ENCODE measurements around the gene TBC1D12.

Gene TBC1D12

DNA sequence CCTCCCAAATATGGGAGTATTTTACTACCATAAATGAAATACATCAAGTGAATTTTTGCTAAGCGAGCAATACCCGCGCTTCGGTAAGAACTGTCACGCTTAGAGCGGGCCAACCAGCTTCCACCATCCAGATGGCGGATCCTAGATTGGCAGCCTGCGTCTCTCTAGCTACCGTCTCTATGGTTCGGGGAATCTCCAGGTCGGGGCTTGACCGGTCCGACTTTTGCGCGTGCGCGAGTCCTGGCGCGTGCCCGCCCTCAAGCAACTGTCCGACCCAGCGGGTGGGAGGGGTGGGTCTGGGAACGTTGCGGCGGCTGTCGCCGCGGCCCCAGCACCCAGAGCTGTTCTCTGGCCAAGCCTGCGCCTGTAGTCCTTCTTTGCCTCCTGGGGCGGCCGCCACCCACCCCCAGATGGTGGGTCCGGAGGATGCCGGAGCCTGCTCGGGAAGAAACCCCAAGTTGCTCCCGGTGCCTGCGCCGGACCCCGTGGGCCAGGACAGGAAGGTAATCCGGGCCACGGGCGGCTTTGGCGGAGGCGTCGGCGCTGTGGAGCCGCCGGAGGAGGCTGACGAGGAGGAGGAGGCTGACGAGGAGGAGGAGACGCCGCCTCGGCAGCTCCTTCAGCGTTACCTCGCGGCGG, at the start of gene TBC1D12:
Gene TBC1D12 (plus strand): TSS at position 338 of the 639 bp plus-strand sequence. CDS start 73 bp downstream, at position 411.
- H3K4me1 Mint-ChIP-seq, result peaks cover 5 to 7% of the 10 kb centered on the region in 2 donors
- DNase-seq, result peak; percentile 83
- peak within 1 kb of the TSS; percentile 73 for H3K27ac Mint-ChIP-seq
- peaks cover 37 to 46% of the 10 kb centered on the region in 2 donors for H3K27me3 Mint-ChIP-seq
- ATAC-seq (replicated peaks), result peak; percentile 78 to 81
- H3K9me3 Mint-ChIP-seq, result peaks cover 0 to 7% of the 10 kb centered on the region in 2 donors
- peak within 1 kb of the TSS; percentile 84 to 87 for H3K4me3 Mint-ChIP-seq
- H3K36me3 Mint-ChIP-seq, result peaks cover 0 to 4% of the 10 kb centered on the region in 2 donors

DNA sequence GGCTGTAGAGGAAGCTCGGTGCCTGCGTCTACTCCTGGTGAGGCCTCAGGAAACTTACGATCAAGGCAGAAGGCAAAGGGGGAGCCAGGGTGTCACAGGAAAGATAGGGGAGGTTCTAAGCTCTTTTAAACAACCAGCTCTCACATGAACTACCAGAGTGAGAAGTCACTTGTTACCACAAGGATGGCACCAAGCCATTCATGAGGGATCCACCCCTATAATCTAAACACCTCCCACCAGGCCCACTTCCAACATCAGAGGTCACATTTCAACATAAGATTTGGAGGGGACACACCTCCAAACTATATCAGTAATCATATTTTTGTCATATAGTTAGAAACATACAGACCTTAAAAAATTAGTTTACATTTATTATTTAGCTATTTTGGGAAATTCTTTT, 49.0 kb upstream of the TBC1D12 start:
- Mint-ChIP-seq H3K4me1 (peaks cover 3 to 6% of the 10 kb centered on the region in 2 donors), H3K27ac (no peak overlapping the region)

DNA sequence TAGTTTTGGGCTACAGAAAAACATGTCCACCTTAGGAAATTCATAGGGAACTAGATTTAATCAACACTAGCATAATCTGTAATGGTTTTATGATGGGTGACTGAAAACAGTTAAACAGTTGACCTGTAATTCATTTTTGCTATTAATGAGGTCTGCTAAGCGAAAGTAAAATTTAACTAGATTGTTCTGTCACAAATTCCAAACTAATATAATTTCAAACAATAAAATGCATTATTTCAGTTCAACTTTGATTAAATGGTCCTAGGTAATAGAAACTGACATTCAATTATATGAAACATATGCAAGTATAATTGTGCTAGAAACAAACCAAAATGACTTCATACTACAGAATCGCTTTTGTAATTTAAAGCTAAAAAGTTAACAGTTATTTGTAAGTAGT, 46.5 kb upstream of the TBC1D12 start:
- H3K27ac Mint-ChIP-seq, result no peak overlapping the region
- DNase-seq (no peak), ATAC-seq (replicated peaks) (no peak)
- H3K4me3 Mint-ChIP-seq, result no peak overlapping the region
- no peaks in the 10 kb centered on the region for H3K27me3 Mint-ChIP-seq
- no peaks in the 10 kb centered on the region for H3K9me3 Mint-ChIP-seq
- H3K36me3 Mint-ChIP-seq, result peaks cover 30 to 42% of the 10 kb centered on the region in 2 donors
- peaks cover 10 to 19% of the 10 kb centered on the region in 2 donors for H3K4me1 Mint-ChIP-seq

More for the DNA sequence above, 49.0 kb upstream of the TBC1D12 start:
- Mint-ChIP-seq H3K9me3 (no peaks in the 10 kb centered on the region), H3K4me3 (no peak overlapping the region), H3K36me3 (peaks cover 23 to 35% of the 10 kb centered on the region in 2 donors), H3K27me3 (no peaks in the 10 kb centered on the region)
- DNase-seq (no peak), ATAC-seq (replicated peaks) (no peak)

DNA sequence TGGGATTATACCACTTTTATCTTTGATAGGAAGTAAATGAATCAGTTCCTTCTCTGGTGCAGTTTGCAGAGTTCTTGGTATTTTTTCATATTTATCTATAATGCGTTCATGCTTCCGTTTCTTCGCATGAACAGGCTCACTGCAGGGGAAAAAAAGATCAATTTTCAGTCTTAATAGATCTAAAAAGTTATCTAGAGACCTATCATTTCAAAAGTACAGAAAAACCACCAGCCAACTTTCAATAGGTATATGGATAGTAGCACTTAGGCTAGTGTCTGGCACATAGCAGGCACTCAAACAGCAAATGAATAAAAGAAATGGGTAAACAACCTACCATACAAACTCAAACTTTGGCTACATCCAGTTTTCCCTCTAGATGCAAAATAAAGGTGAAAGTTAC, 45.1 kb upstream of the TBC1D12 start:
- Mint-ChIP-seq H3K27ac (no peak overlapping the region), H3K27me3 (no peaks in the 10 kb centered on the region), H3K36me3 (peaks cover 22 to 37% of the 10 kb centered on the region in 2 donors), H3K4me1 (peaks cover 13 to 31% of the 10 kb centered on the region in 2 donors), H3K4me3 (no peak overlapping the region), H3K9me3 (no peaks in the 10 kb centered on the region)
- ATAC-seq (replicated peaks), result no peak
- DNase-seq, result no peak

GRCh38 chr10:94358480-94358879, 43.9 kb upstream of the TBC1D12 start:
- H3K27ac Mint-ChIP-seq, result no peak overlapping the region

GRCh38 chr10:94361171-94361794, 41.1 kb upstream of the TBC1D12 start:
- DNase-seq, result no peak
- peaks cover 14 to 35% of the 10 kb centered on the region in 2 donors for H3K4me1 Mint-ChIP-seq
- peaks cover 0 to 3% of the 10 kb centered on the region in 2 donors for H3K9me3 Mint-ChIP-seq
- peaks cover 19 to 35% of the 10 kb centered on the region in 2 donors for H3K36me3 Mint-ChIP-seq
- H3K27me3 Mint-ChIP-seq, result peaks cover 15 to 16% of the 10 kb centered on the region in 2 donors
- H3K27ac Mint-ChIP-seq, result peak overlapping the region; percentile 97
- peak overlapping the region; percentile 91 to 95 for H3K4me3 Mint-ChIP-seq
- ATAC-seq (replicated peaks), result no peak

More at GRCh38 chr10:94358480-94358879, 43.9 kb upstream of the TBC1D12 start:
- DNase-seq (no peak), ATAC-seq (replicated peaks) (no peak)
- Mint-ChIP-seq H3K4me3 (no peak overlapping the region), H3K27me3 (no peaks in the 10 kb centered on the region), H3K36me3 (peaks cover 19 to 35% of the 10 kb centered on the region in 2 donors), H3K9me3 (no peaks in the 10 kb centered on the region), H3K4me1 (peaks cover 14 to 35% of the 10 kb centered on the region in 2 donors)

- Mint-ChIP-seq H3K4me1 (peaks cover 14 to 35% of the 10 kb centered on the region in 2 donors), H3K36me3 (peaks cover 16 to 31% of the 10 kb centered on the region in 2 donors), H3K27ac (peak within 1 kb of the TSS; percentile 97), H3K4me3 (peak within 1 kb of the TSS; percentile 91 to 95), H3K9me3 (peaks cover 0 to 3% of the 10 kb centered on the region in 2 donors), H3K27me3 (peaks cover 16 to 19% of the 10 kb centered on the region in 2 donors)
- ATAC-seq (replicated peaks) (peak; percentile 98), DNase-seq (peak; percentile 96)
Observed at GRCh38 chr10:94362360-94363250, 39.7 kb upstream of the TBC1D12 start, which contains the start of gene NOC3L. NOC3L (minus strand) TSS chr10:94362939; CDS start chr10:94362838, 101 bp downstream.

DNA sequence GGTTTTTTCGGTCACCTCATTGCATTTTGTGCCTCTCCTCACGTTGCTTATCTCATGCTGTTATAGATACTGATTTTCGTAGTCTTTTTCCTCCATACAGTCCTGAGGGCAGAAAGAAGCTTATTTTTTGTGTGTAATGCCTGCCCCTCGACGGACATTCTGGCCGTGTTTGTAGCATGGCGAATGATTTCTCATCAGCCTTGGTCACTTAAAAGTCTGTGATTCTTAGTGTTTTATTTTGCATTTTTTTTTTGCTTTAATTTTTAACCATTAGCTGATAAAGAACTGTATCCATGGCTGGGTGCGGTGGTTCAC, 39.1 kb upstream of the TBC1D12 start:
- Mint-ChIP-seq H3K4me1 (peaks cover 11 to 30% of the 10 kb centered on the region in 2 donors), H3K36me3 (peaks cover 16 to 27% of the 10 kb centered on the region in 2 donors), H3K9me3 (peaks cover 0 to 3% of the 10 kb centered on the region in 2 donors), H3K4me3 (peak overlapping the region; percentile 91 to 95), H3K27ac (peak overlapping the region; percentile 97), H3K27me3 (peaks cover 19 to 22% of the 10 kb centered on the region in 2 donors)
- ATAC-seq (replicated peaks) (peak; percentile 19 to 24), DNase-seq (no peak)

DNA sequence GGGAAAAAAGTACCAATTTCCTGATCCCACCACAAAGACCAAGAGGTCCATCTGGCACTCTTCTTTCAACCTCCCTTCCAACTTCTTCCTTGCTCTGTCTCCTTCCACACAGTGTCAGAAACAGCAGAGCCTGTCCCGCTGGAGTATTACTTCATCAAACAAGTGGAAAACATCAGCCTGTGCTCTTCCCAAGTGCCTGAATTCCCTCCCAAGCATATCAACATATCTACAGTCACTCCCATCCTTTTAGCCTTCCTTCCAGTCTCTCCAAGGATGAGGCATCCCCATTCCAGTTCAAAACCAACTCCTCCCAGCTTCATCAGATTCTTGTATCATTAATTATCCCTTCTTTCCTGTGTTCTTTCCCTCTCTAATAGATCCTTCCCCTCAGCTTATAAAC, 37.9 kb upstream of the TBC1D12 start:
- DNase-seq, result no peak
- H3K36me3 Mint-ChIP-seq, result peaks cover 10 to 16% of the 10 kb centered on the region in 2 donors
- no peak overlapping the region for H3K4me3 Mint-ChIP-seq
- peaks cover 21 to 22% of the 10 kb centered on the region in 2 donors for H3K27me3 Mint-ChIP-seq
- H3K4me1 Mint-ChIP-seq, result peaks cover 7 to 22% of the 10 kb centered on the region in 2 donors
- H3K27ac Mint-ChIP-seq, result no peak overlapping the region
- no peak for ATAC-seq (replicated peaks)
- H3K9me3 Mint-ChIP-seq, result peaks cover 0 to 3% of the 10 kb centered on the region in 2 donors

GRCh38 chr10:94366382-94366781, 36.0 kb upstream of the TBC1D12 start:
- DNase-seq (no peak), ATAC-seq (replicated peaks) (no peak)
- Mint-ChIP-seq H3K9me3 (peaks cover 0 to 3% of the 10 kb centered on the region in 2 donors), H3K4me1 (peaks cover 2 to 12% of the 10 kb centered on the region in 2 donors), H3K4me3 (no peak overlapping the region), H3K27ac (no peak overlapping the region), H3K27me3 (peaks cover 24 to 28% of the 10 kb centered on the region in 2 donors), H3K36me3 (peaks cover 3 to 4% of the 10 kb centered on the region in 2 donors)

GRCh38 chr10:94370501-94370900, 31.8 kb upstream of the TBC1D12 start:
- no peak overlapping the region for H3K4me3 Mint-ChIP-seq
- no peak for ATAC-seq (replicated peaks)
- peaks cover 34 to 51% of the 10 kb centered on the region in 2 donors for H3K27me3 Mint-ChIP-seq
- DNase-seq, result no peak
- no peaks in the 10 kb centered on the region for H3K9me3 Mint-ChIP-seq
- H3K4me1 Mint-ChIP-seq, result no peaks in the 10 kb centered on the region
- no peak overlapping the region for H3K27ac Mint-ChIP-seq
- no peaks in the 10 kb centered on the region for H3K36me3 Mint-ChIP-seq

DNA sequence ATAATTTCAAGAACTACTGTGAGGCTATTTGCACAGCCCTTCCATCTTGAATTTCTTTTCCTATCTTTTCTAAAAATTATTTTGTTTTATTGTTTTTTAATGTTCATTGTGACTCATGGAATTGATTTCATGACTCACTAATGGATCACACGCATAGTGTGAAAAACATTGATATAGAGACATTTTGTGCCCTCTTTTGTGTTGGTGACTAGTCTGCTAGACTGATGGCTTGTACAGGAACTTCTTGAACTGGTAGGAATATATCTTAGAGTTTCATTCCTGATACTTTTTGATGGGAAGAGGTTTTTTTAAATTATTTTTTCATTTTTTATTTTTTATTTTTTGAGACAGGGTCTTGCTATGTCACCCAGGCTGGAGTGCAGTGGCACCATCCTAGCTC, 27.0 kb upstream of the TBC1D12 start:
- no peaks in the 10 kb centered on the region for H3K9me3 Mint-ChIP-seq
- no peak overlapping the region for H3K27ac Mint-ChIP-seq
- ATAC-seq (replicated peaks), result no peak

DNA sequence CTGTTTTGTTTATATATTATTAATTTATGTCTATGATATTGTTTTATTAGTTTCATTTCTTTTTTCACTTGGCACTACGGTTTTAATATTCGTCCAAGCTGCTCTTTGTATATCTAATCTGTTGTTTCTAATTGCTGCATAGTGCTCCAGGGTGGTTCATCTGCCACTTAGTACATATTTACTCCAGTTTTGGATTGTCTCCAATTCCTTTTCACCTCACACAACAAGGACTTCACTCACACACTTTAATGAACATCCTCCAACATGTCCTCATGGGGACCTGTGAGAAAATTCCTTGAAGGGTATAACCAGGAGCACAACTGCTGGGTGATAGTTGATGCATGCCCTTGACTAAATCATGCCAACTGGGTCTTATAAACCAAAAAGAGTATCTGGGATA, 25.5 kb upstream of the TBC1D12 start:
- Mint-ChIP-seq H3K9me3 (no peaks in the 10 kb centered on the region), H3K27me3 (peaks cover 40 to 73% of the 10 kb centered on the region in 2 donors), H3K27ac (no peak overlapping the region), H3K4me1 (no peaks in the 10 kb centered on the region), H3K4me3 (no peak overlapping the region), H3K36me3 (no peaks in the 10 kb centered on the region)
- ATAC-seq (replicated peaks) (no peak), DNase-seq (no peak)

More for the DNA sequence above, 27.0 kb upstream of the TBC1D12 start:
- Mint-ChIP-seq H3K27me3 (peaks cover 40 to 72% of the 10 kb centered on the region in 2 donors), H3K4me3 (no peak overlapping the region), H3K36me3 (no peaks in the 10 kb centered on the region), H3K4me1 (no peaks in the 10 kb centered on the region)
- DNase-seq, result no peak

DNA sequence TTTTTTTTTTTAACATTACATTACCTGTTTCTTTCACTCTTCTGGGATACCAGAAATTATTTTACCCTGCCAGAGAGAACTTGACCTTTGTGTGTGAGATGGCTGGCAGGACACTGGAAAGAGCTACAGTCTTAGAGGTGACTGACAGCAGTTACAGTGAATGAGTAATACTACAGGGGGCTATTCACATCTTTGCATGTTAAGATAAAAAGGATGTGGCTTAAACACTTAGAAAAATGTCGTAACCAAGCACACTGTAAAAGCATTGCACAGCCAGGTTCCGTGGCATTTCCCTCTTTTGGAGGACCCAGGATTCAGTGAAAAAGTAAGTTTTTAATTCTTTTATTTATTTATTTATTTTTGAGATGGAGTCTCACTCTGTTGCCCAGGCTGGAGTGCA, 18.8 kb upstream of the TBC1D12 start:
- Mint-ChIP-seq H3K9me3 (peaks cover 0 to 2% of the 10 kb centered on the region in 2 donors), H3K27ac (no peak overlapping the region), H3K4me3 (no peak overlapping the region), H3K4me1 (no peaks in the 10 kb centered on the region), H3K36me3 (no peaks in the 10 kb centered on the region), H3K27me3 (peaks cover 23 to 37% of the 10 kb centered on the region in 2 donors)
- ATAC-seq (replicated peaks), result no peak
- no peak for DNase-seq

All from stimulated activated naive B cell treated with anti-CD40 and anti-IgM and Interleukin-4, amounts not matched to agents 10 μg/mL and 1 μg/mL and 100 μg/mL, for 72 hours (primary cell).